GM12865 (cell line): Measurements from ENCODE around the gene SCNN1G.

Source experiments
- DNase-seq: peaks from one replicate; pipeline ENCODE4 v3.0.0; 2010; ENCODE audit warnings: low read depth
- H3K4me3 ChIP-seq: 2 replicates; pipeline ENCODE4 v1.5.1; 2011; ENCODE audit warnings: mild to moderate bottlenecking, low read depth, low read length, control low read depth
- CTCF ChIP-seq: IDR thresholded peaks from 2 replicates; pipeline ENCODE4 v1.5.1; 2011; ENCODE audit warnings: low read length, control low read depth, low read depth, inconsistent platforms; ENCODE audit not compliant: insufficient read depth; ENCODE audit errors: missing control alignments

The SCNN1G gene

GRCh38 chr16:23195366-23195978 lies 12.9 kb downstream of the SCNN1G start:
- DNase-seq = no peak
- no peak for TF ChIP-seq CTCF

DNA sequence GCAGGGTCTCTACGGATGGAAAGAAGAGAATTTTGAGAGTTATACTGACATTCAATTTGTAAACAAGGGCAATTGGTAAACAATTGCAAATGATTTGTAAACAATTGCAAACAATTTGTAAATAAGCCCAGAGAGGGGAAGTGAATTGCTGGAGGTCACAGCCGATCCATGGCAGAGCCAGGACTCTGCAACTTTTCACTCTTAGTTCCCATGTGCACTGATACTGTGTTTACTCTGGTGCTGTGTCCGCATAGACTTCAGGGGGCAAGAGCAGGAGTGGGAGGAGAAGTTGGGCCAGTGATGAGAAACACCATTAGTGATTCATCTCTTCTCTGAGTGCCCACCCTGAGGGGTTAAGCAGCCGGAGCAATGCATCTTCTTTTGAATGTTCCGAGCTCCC lies 14.0 kb downstream of the SCNN1G start:
- no peak for DNase-seq
- no peak for TF ChIP-seq CTCF
- no peak overlapping the region for H3K4me3 ChIP-seq

More at GRCh38 chr16:23195366-23195978, 12.9 kb downstream of the SCNN1G start:
- H3K4me3 ChIP-seq = no peak overlapping the region

DNA sequence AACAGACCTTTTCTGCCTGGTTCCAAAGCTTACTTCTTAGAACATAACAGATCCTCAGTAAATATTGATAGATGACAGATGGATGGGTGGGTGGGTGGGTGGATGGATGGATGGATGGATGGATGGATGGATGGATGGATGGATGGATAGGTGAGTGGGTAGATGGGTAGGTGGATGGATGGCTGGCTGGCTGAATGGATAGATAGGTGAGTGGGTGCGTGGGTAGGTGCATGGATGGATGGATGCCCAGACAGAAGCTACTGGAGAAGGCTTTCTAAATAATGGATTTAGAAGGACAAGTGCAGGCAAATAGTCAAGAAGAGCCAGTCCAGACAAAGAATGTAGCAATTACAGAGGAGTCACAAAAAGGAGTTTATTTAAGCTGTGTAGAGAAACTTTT lies 19.6 kb downstream of the SCNN1G start:
- no peak for DNase-seq
- H3K4me3 ChIP-seq = no peak overlapping the region
- no peak for TF ChIP-seq CTCF

GRCh38 chr16:23206986-23207385 lies 24.4 kb downstream of the SCNN1G start:
- H3K4me3 ChIP-seq = no peak overlapping the region
- TF ChIP-seq CTCF = no peak
- DNase-seq = no peak

GRCh38 chr16:23207485-23207884 lies 24.9 kb downstream of the SCNN1G start:
- no peak overlapping the region for H3K4me3 ChIP-seq
- no peak for DNase-seq
- no peak for TF ChIP-seq CTCF

DNA sequence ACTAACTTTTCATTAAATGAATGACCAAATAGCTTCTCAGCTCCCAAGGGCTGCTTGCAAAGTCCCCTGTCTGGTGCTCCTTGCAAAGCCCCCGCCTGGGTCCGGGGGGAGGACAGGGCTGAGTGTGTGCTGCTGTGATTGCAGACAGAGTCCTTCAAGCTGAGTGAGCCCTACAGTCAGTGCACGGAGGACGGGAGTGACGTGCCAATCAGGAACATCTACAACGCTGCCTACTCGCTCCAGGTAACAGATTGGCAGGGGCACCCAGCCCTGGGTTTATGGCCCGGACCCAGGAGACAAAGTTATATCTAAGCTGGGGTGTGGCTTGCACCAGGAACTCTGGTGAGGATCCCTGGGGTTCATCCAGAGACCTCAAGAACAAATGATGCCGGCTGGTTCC lies 27.1 kb downstream of the SCNN1G start:
- no peak for DNase-seq
- no peak overlapping the region for H3K4me3 ChIP-seq
- TF ChIP-seq CTCF = no peak

GRCh38 chr16:23213831-23214230 lies 31.3 kb downstream of the SCNN1G start:
- DNase-seq = no peak
- H3K4me3 ChIP-seq = no peak overlapping the region
- TF ChIP-seq CTCF = no peak
